Measurements from ENCODE around the gene GNLY.

- no peak for TF ChIP-seq CTCF (IDR thresholded peaks at IDR 0.05)
- no peak for TF ChIP-seq EZH2phosphoT487 (IDR thresholded peaks at IDR 0.05)
- no peak for TF ChIP-seq EZH2 (IDR thresholded peaks at IDR 0.05)
Observed at GRCh38 chr2:85723707-85724360, 29.7 kb downstream of the GNLY start.
